Peyer's patch (tissue), 4 donors: ENCODE results near the gene FAM162B.

Source experiments
- CTCF ChIP-seq, 6 experiments: fragments of 450-650 bp in 4 of 6; fragments of 200-600 bp in 2 of 6; sonication (generic) in 1 of 6; IDR thresholded peaks; one replicate each; pipeline ENCODE4 v1.5.1; 2017 to 2019; ENCODE audit warnings: antibody characterized with exemption in 6 of 6, mild to moderate bottlenecking in 3 of 6, moderate library complexity in 1 of 6
- POLR2A ChIP-seq, 2 donors: fragments of 450-650 bp; IDR thresholded peaks; one replicate each; pipeline ENCODE4 v1.5.1; 2017; ENCODE audit warnings: antibody characterized with exemption in 2 of 2, mild to moderate bottlenecking in 2 of 2, moderate library complexity in 2 of 2

GRCh38 chr6:116783852-116784251 lies 18.3 kb upstream of the FAM162B start:
- TF ChIP-seq POLR2A (IDR thresholded peaks at IDR 0.05) (no peak), CTCF (IDR thresholded peaks at IDR 0.05) (no peak)
